Lower leg skin (tissue), 4 donors: ENCODE results near the gene ZNF428. TPM values are rescaled to one million over a fixed set of nuclear protein-coding genes. Genes with fewer than 3 reads are reported as not detected.
A peak's percentile ranks its signal among the peaks of the same experiment; 100 is the strongest.

Source experiments
- DNase-seq, 2 donors: peaks; one replicate each; pipeline ENCODE4 v3.0.0-alpha.2; 2019; ENCODE audit warnings: low spot score in 2 of 2
- H3K4me3 ChIP-seq: fragments of 200-600 bp; sonication (generic); 2 replicates; pipeline ENCODE4 v1.5.1; 2017; ENCODE audit warnings: mild to moderate bottlenecking, low read depth; ENCODE audit not compliant: poor library complexity, severe bottlenecking
- POLR2A ChIP-seq, 2 donors: fragments of 450-650 bp; IDR thresholded peaks; one replicate each; pipeline ENCODE4 v1.6.1; 2016 to 2017; ENCODE audit warnings: antibody characterized with exemption in 2 of 2, mild to moderate bottlenecking in 1 of 2, moderate library complexity in 1 of 2
- WGBS, 2 donors: methylation state at CpG; one replicate each; pipeline ENCODE4 v1.1.5; 2018; 5-methylcytosine and 5-hydroxymethylcytosine counted together
- intact Hi-C: fragments of 100-400 bp; cut with DNase I; formaldehyde crosslinking; loops from one replicate; pipeline ENCODE4 v1.15.0; 2023; ENCODE audit warnings: low total_unique reads
- total RNA-seq, 4 donors: library from RNA; depleted of rRNA; stranded (reverse); fragments of >200 nt; gene quantifications; one replicate each; pipeline ENCODE4 v1.1.0, GENCODE V29; 2016
- TF ChIP-seq, protein P1 (sequence below), 3 donors: fragments of 450-650 bp; IDR thresholded peaks; one replicate each; pipeline ENCODE4 v1.5.1; 2016; ENCODE audit warnings: antibody characterized with exemption in 3 of 3, mild to moderate bottlenecking in 3 of 3, moderate library complexity in 2 of 3

ZNF428 gene
- total RNA-seq, 4 donors from 2014 or later: 5.3 to 27.3 (median 15.1) TPM

DNA sequence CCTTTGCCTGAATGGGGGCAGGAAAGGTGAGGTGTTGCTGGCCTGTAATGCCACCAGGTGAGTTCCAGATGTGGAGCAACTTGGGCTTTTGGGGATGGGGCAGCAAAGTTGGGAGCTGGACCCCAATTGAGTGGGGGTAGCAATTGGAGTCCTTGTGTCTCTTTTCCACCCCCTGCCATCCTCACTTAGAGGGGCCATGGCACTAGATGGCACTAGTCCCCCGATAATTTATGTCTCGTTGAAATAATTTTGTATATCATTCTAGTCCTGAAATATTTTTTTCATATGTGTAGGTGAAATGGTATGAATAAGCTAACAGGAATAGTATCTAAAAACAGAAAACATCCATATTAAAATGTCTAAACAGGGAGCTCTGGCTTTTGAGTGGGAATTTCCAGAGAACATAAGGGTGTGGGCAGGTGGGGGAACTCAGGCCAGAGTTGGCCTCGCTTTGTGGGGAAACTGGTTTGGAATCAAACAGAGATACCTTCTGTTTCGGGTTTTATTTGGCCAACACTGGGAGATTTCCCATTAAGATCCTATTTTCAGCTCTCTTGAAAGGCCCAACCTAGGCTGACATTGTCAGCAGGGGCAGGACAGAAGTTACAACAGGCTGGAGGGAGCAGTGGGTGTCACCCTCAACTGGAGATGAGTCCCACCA is 19.7 kb downstream of the ZNF428 start:
- TF ChIP-seq, protein P1, sequence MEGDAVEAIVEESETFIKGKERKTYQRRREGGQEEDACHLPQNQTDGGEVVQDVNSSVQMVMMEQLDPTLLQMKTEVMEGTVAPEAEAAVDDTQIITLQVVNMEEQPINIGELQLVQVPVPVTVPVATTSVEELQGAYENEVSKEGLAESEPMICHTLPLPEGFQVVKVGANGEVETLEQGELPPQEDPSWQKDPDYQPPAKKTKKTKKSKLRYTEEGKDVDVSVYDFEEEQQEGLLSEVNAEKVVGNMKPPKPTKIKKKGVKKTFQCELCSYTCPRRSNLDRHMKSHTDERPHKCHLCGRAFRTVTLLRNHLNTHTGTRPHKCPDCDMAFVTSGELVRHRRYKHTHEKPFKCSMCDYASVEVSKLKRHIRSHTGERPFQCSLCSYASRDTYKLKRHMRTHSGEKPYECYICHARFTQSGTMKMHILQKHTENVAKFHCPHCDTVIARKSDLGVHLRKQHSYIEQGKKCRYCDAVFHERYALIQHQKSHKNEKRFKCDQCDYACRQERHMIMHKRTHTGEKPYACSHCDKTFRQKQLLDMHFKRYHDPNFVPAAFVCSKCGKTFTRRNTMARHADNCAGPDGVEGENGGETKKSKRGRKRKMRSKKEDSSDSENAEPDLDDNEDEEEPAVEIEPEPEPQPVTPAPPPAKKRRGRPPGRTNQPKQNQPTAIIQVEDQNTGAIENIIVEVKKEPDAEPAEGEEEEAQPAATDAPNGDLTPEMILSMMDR (IDR thresholded peaks at IDR 0.05): no peak
- TF ChIP-seq POLR2A (IDR thresholded peaks at IDR 0.05): no peak
- intact Hi-C loops: no loop called here
- DNase-seq: no peak
- 60 to 63% methylated on average over 4 of the region's 4 CpGs for WGBS, 2 donors
- H3K4me3 ChIP-seq: no peak overlapping the region

GRCh38 chr19:43598445-43599240 is 20.8 kb downstream of the ZNF428 start:
- 89 to 90% methylated on average over 19 of the region's 19 CpGs for WGBS, 2 donors
- no peak for TF ChIP-seq POLR2A (IDR thresholded peaks at IDR 0.05)
- TF ChIP-seq, protein P1 (IDR thresholded peaks at IDR 0.05): no peak
- H3K4me3 ChIP-seq: no peak overlapping the region
- DNase-seq: no peak
- intact Hi-C loops: no loop called here

GRCh38 chr19:43597876-43598275 is 21.6 kb downstream of the ZNF428 start:
- no peak for DNase-seq
- no peak for TF ChIP-seq POLR2A (IDR thresholded peaks at IDR 0.05)
- TF ChIP-seq, protein P1 (IDR thresholded peaks at IDR 0.05): no peak
- no peak overlapping the region for H3K4me3 ChIP-seq
- 33 to 46% methylated on average over 5 of the region's 5 CpGs for WGBS, 2 donors
- intact Hi-C loops: no loop called here

DNA sequence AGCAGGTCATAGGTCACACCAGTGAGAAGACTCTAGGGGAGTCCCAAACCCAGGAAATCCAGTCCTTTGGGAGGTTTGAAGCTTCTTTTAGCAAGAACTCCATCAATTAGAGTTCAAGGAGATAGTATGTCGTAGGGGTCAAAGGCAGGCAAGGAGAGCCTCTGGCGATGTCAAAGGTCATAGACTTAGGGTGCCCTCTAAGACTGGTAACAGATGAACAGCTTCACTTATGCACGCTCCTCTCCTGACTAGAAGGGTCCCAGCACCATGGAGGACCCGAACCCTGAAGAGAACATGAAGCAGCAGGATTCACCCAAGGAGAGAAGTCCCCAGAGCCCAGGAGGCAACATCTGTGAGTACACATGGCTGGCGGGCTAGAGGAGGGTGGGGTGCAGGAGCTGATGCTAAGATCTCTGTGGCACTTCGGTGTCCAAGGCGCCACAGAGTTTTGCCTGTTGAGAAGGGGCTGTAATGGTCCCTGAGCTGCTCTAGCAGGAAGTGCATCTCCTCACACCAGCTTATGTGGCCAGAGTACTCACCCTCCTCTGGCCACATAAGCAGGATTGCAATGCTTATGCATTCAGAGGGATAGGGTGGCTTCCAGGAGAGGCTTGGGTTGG is 22.5 kb downstream of the ZNF428 start:
- intact Hi-C loops: no loop called here
- WGBS, 2 donors: 15 to 22% methylated on average over 7 of the region's 7 CpGs

GRCh38 chr19:43595999-43596841 is 23.2 kb downstream of the ZNF428 start, which contains the start of the genes IRGQ and ZNF576:
IRGQ (minus strand) TSS chr19:43596134; CDS start chr19:43595338, 796 bp downstream.
ZNF576 (plus strand) TSS chr19:43596595; CDS start chr19:43597109, 514 bp downstream.
- DNase-seq: peak; percentile 100
- TF ChIP-seq POLR2A (IDR thresholded peaks at IDR 0.05): no peak
- TF ChIP-seq, protein P1 (IDR thresholded peaks at IDR 0.05): peak in 1 of 3 donors; percentile 26
- 0% methylated on average over 55 to 60 of the region's 60 CpGs for WGBS, 2 donors
- intact Hi-C loops: no loop called here
- peak within 1 kb of the TSS; percentile 53 for H3K4me3 ChIP-seq

More for the DNA sequence above, 22.5 kb downstream of the ZNF428 start:
- DNase-seq: no peak
- TF ChIP-seq, protein P1 (IDR thresholded peaks at IDR 0.05): no peak
- TF ChIP-seq POLR2A (IDR thresholded peaks at IDR 0.05): no peak
- peak overlapping the region; percentile 42 for H3K4me3 ChIP-seq
